K562 (cell line): ENCODE measurements around the gene ZNF407. TPM values are rescaled to one million over a fixed set of nuclear protein-coding genes. Genes with fewer than 3 reads are reported as not detected.

Experiments
- ATF1 ChIP-seq, 2 experiments: fragments of 450-650 bp in 1 of 2; IDR thresholded peaks; 2 replicates each; pipeline ENCODE4 v1.6.1; 2016; ENCODE audit warnings: missing compliant biosample characterization in 1 of 2, missing genetic modification characterization in 1 of 2
- EP400 ChIP-seq: fragments of 450-650 bp; IDR thresholded peaks from 2 replicates; pipeline ENCODE4 v1.6.1; 2017; ENCODE audit warnings: antibody characterized with exemption, mild to moderate bottlenecking, moderate library complexity
- LCOR ChIP-seq: sonication (generic); formaldehyde crosslinking; IDR thresholded peaks from 2 replicates; pipeline ENCODE4 v1.8.0; 2022; ENCODE audit warnings: mild to moderate bottlenecking, missing genetic modification reagents
- MTA1 ChIP-seq: fragments of 450-650 bp; IDR thresholded peaks from 2 replicates; pipeline ENCODE4 v1.6.1; 2017; ENCODE audit warnings: borderline replicate concordance
- NBN ChIP-seq: fragments of 450-650 bp; IDR thresholded peaks from 2 replicates; pipeline ENCODE4 v1.6.1; 2016; ENCODE audit warnings: low read depth, mild to moderate bottlenecking
- PHB ChIP-seq: fragments of 250-450 bp; sonication (Bioruptor Pico); IDR thresholded peaks from 2 replicates; pipeline ENCODE4 v1.5.0; 2021
- SREBF1 ChIP-seq: fragments of 150-350 bp; IDR thresholded peaks from 2 replicates; pipeline ENCODE4 v1.6.1; 2014; ENCODE audit warnings: antibody characterized with exemption, low read depth, low read length, borderline replicate concordance
- TFAM ChIP-seq: fragments of 250-450 bp; sonication (Bioruptor Pico); conservative IDR thresholded peaks from 2 replicates; pipeline ENCODE4 v1.5.0; 2021; ENCODE audit warnings: mild to moderate bottlenecking, moderate library complexity
- THRB ChIP-seq: fragments of 450-650 bp; formaldehyde crosslinking; conservative IDR thresholded peaks from 2 replicates; pipeline ENCODE4 v1.4.0; 2022; ENCODE audit warnings: mild to moderate bottlenecking, missing genetic modification characterization
- ZBTB33 ChIP-seq: sonication (generic); formaldehyde crosslinking; IDR thresholded peaks from 2 replicates; pipeline ENCODE4 v1.8.1; 2023; ENCODE audit warnings: mild to moderate bottlenecking, missing genetic modification reagents
- ZNF174 ChIP-seq: fragments of 250-450 bp; sonication (Bioruptor Pico); IDR thresholded peaks from 2 replicates; pipeline ENCODE4 v1.4.0; 2020; ENCODE audit warnings: mild to moderate bottlenecking
- ZNF507 ChIP-seq: conservative IDR thresholded peaks from 2 replicates; pipeline ENCODE4 v1.6.1; 2017; ENCODE audit warnings: missing genetic modification characterization, missing compliant biosample characterization
- ZNF561 ChIP-seq: fragments of 450-650 bp; formaldehyde crosslinking; conservative IDR thresholded peaks from 2 replicates; pipeline ENCODE4 v1.4.0; 2020; ENCODE audit warnings: mild to moderate bottlenecking, moderate library complexity
- polyA plus RNA-seq, 8 experiments: library from polyadenylated mRNA; depleted of rRNA in 4 of 8; stranded (reverse) in 5 of 8; unstranded in 3 of 8; fragments of >200 nt; fragmentation: Nextera tagmentation in 2 of 8; fragmentation: Illumina TruSeq in 1 of 8; extraction: Ambion mirVana in 2 of 8; extraction: Trizol in 1 of 8; gene quantifications; 2 replicates each; pipeline versions ENCODE4 v1.2.1 to v1.2.3, GENCODE V29; 2011 to 2014; ENCODE audit warnings: inconsistent platforms in 1 of 8, missing spikeins in 1 of 8
- total RNA-seq, 7 experiments: library from RNA; depleted of rRNA in 6 of 7; stranded (reverse); fragments of >200 nt in 6 of 7; fragmentation: Illumina TruSeq in 2 of 7; extraction: Trizol in 2 of 7; gene quantifications; 2 replicates each; pipeline versions ENCODE4 v1.2.1 to v1.2.3, GENCODE V29; 2011 to 2021; ENCODE audit warnings: low replicate concordance in 1 of 7
- TF ChIP-seq, protein P1 (sequence below): IDR thresholded peaks from 2 replicates; pipeline ENCODE4 v1.6.1; 2016; ENCODE audit warnings: missing genetic modification characterization, missing compliant biosample characterization

Gene ZNF407
- total and polyA plus RNA-seq, 9 of the 15 experiments (the other 6 are each of a cell fraction or from before 2014, with no cell fraction given), result 0.21 to 5.4 (median 2.3) TPM

GRCh38 chr18:74662622-74663021, 65.0 kb downstream of the ZNF407 start (continued):
- no peak for TF ChIP-seq LCOR (CRISPR knock-in tag)
- no peak for TF ChIP-seq THRB (CRISPR knock-in tag)
- no peak for TF ChIP-seq TFAM (CRISPR knock-in tag)
- TF ChIP-seq ATF1 (CRISPR knock-in tag; IDR thresholded peaks at IDR 0.05), result no peak
- TF ChIP-seq ATF1 (tag; IDR thresholded peaks at IDR 0.05), result no peak
- no peak for TF ChIP-seq NBN
- TF ChIP-seq PHB (CRISPR knock-in tag), result no peak
- no peak for TF ChIP-seq EP400
- no peak for TF ChIP-seq ZNF561
- no peak for TF ChIP-seq ZNF174 (CRISPR knock-in tag)
- TF ChIP-seq, protein P1, sequence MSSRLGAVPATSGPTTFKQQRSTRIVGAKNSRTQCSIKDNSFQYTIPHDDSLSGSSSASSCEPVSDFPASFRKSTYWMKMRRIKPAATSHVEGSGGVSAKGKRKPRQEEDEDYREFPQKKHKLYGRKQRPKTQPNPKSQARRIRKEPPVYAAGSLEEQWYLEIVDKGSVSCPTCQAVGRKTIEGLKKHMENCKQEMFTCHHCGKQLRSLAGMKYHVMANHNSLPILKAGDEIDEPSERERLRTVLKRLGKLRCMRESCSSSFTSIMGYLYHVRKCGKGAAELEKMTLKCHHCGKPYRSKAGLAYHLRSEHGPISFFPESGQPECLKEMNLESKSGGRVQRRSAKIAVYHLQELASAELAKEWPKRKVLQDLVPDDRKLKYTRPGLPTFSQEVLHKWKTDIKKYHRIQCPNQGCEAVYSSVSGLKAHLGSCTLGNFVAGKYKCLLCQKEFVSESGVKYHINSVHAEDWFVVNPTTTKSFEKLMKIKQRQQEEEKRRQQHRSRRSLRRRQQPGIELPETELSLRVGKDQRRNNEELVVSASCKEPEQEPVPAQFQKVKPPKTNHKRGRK (tag), result no peak
- no peak for TF ChIP-seq MTA1
- no peak for TF ChIP-seq ZNF507 (tag)
- no peak for TF ChIP-seq SREBF1
- no peak for TF ChIP-seq ZBTB33 (CRISPR knock-in tag)
- TF ChIP-seq, all 486 proteins: peak for 0
